Endothelial cell of umbilical vein (primary cell): ENCODE measurements around the gene MYOZ3. TPM values are rescaled to one million over a fixed set of nuclear protein-coding genes. Genes with fewer than 3 reads are reported as not detected.

Source experiments
- BruUV-seq: library from RNA; stranded (reverse); fragments of 400-500 nt; replicated peaks from 2 replicates; lab custom pipeline; 2021; lab: Mats Ljungman, UMichigan
- CTCF ChIA-PET: fragments of 300-600, 350-600 bp; sonication (Branson Sonifier 250); formaldehyde crosslinking; loops from one replicate; lab custom pipeline; 2021; ENCODE audit warnings: antibody characterized with exemption, inconsistent platforms; lab: Charles Lee
- POLR2A ChIA-PET: fragments of 300-600, 350-600 bp; sonication (Branson Sonifier 250); formaldehyde crosslinking; loops from one replicate; lab custom pipeline; 2021; ENCODE audit warnings: antibody characterized with exemption, inconsistent platforms; lab: Charles Lee
- DNase-seq: peaks from one replicate; pipeline ENCODE4 v3.0.0-alpha.2; 2011; ENCODE audit warnings: low read depth, low spot score
- FAIRE-seq: peaks from 2 replicates; lab custom pipeline; 2011; peaks lifted over from hg19 to GRCh38; lab: Jason Lieb, UNC
- H2AFZ ChIP-seq: 2 replicates; pipeline ENCODE4 v1.6.0; 2012; ENCODE audit warnings: low read depth, low read length, control low read depth, inconsistent platforms
- H3K27ac ChIP-seq: 2 replicates; pipeline ENCODE4 v1.5.1; 2011; ENCODE audit warnings: low read depth, mild to moderate bottlenecking, control low read depth, low read length, moderate library complexity; ENCODE audit not compliant: insufficient read depth
- H3K27me3 ChIP-seq, 2 experiments: 2 replicates each; pipeline versions ENCODE4 v1.6.0 to v1.6.1; 2011; ENCODE audit warnings: low read length in 2 of 2, mixed read lengths in 1 of 2; ENCODE audit not compliant: control insufficient read depth in 2 of 2, insufficient read depth in 2 of 2
- H3K36me3 ChIP-seq, 2 experiments: 2 replicates in 1 of 2; 3 replicates in 1 of 2; pipeline ENCODE4 v1.5.1; 2011; ENCODE audit warnings: low read length in 2 of 2, mild to moderate bottlenecking in 1 of 2, moderate library complexity in 1 of 2; ENCODE audit not compliant: control insufficient read depth in 2 of 2, insufficient read depth in 2 of 2; ENCODE audit errors: extremely low read depth in 1 of 2
- H3K4me1 ChIP-seq: 3 replicates; pipeline ENCODE4 v1.5.1; 2011; ENCODE audit warnings: mild to moderate bottlenecking, low read length; ENCODE audit not compliant: control insufficient read depth, insufficient read depth; ENCODE audit errors: extremely low read depth
- H3K4me2 ChIP-seq: 2 replicates; pipeline ENCODE4 v1.6.1; 2011; ENCODE audit warnings: low read length, control low read depth, mixed read lengths; ENCODE audit not compliant: insufficient read depth
- H3K4me3 ChIP-seq, 3 experiments: fragments of 200-600 bp in 1 of 3; sonication (generic), shearing (Covaris generic) in 1 of 3; replicated peaks in 1 of 3; 2 replicates each; pipeline ENCODE4 v1.5.1; 2011 to 2016; ENCODE audit warnings: control low read depth in 3 of 3, low read length in 3 of 3, mild to moderate bottlenecking in 2 of 3, inconsistent platforms in 1 of 3, low read depth in 1 of 3, moderate library complexity in 1 of 3; ENCODE audit not compliant: insufficient read depth in 1 of 3
- H3K79me2 ChIP-seq: 2 replicates; pipeline ENCODE4 v1.6.0; 2012; ENCODE audit warnings: low read length, inconsistent platforms; ENCODE audit not compliant: control insufficient read depth, insufficient read depth
- H3K9ac ChIP-seq: replicated peaks from 2 replicates; pipeline ENCODE3; 2011; ENCODE audit warnings: low read length, control low read depth; ENCODE audit not compliant: insufficient read depth; ENCODE audit errors: extremely low read depth
- H3K9me1 ChIP-seq: replicated peaks from 3 replicates; pipeline ENCODE4 v1.6.0; 2011; ENCODE audit warnings: mild to moderate bottlenecking, low read length; ENCODE audit not compliant: control insufficient read depth, insufficient read depth; ENCODE audit errors: extremely low read depth
- H3K9me3 ChIP-seq: replicated peaks from 2 replicates; pipeline ENCODE4 v1.5.1; 2012; ENCODE audit warnings: low read length, inconsistent platforms; ENCODE audit not compliant: control insufficient read depth, insufficient read depth
- H4K20me1 ChIP-seq: replicated peaks from 2 replicates; pipeline ENCODE3; 2011; ENCODE audit warnings: mild to moderate bottlenecking, low read length; ENCODE audit not compliant: control insufficient read depth, insufficient read depth; ENCODE audit errors: extremely low read depth
- EZH2 ChIP-seq: IDR thresholded peaks from 2 replicates; pipeline ENCODE4 v1.6.1; 2012; ENCODE audit warnings: borderline replicate concordance, low read depth, mild to moderate bottlenecking, moderate library complexity, low read length, inconsistent platforms; ENCODE audit not compliant: severe bottlenecking
- dilution Hi-C: fragments of 300-500 bp; cut with MboI; formaldehyde crosslinking; loops from one replicate; pipeline ENCODE4 v1.15.0; 2019; ENCODE audit warnings: low sequenced_read_pairs; ENCODE audit not compliant: extremely low pct_ligation_motif_present
- intact Hi-C: fragments of 100-400 bp; cut with micrococcal nuclease; formaldehyde crosslinking; loops from one replicate; pipeline ENCODE4 v1.10.0; 2022
- polyA plus RNA-seq, 4 experiments: library from polyadenylated mRNA; depleted of rRNA in 3 of 4; stranded (reverse) in 3 of 4; unstranded in 1 of 4; fragments of >200 nt; gene quantifications; 2 replicates each; pipeline versions ENCODE4 v1.2.1 to v1.2.3, GENCODE V29; 2011 to 2012; ENCODE audit warnings: missing spikeins in 1 of 4
- total RNA-seq: library from RNA; stranded (reverse); gene quantifications from 2 replicates; pipeline ENCODE4 v1.2.3, GENCODE V29; 2021
- TF ChIP-seq, protein P1 (sequence below), 2 donors: IDR thresholded peaks; 1 replicate in 1 of 2; 2 replicates in 1 of 2; pipeline ENCODE4 v1.5.1; 2011; ENCODE audit warnings: low read length in 2 of 2, mild to moderate bottlenecking in 2 of 2, moderate library complexity in 2 of 2, control low read depth in 1 of 2, inconsistent platforms in 1 of 2, low read depth in 1 of 2; ENCODE audit not compliant: insufficient read depth in 1 of 2; ENCODE audit errors: extremely low read depth in 1 of 2

Gene MYOZ3
- total and polyA plus RNA-seq, 2 donors (not counting 3 experiments of a cell fraction or from before 2014, with no cell fraction given): 0.43 to 1.1 TPM

DNA sequence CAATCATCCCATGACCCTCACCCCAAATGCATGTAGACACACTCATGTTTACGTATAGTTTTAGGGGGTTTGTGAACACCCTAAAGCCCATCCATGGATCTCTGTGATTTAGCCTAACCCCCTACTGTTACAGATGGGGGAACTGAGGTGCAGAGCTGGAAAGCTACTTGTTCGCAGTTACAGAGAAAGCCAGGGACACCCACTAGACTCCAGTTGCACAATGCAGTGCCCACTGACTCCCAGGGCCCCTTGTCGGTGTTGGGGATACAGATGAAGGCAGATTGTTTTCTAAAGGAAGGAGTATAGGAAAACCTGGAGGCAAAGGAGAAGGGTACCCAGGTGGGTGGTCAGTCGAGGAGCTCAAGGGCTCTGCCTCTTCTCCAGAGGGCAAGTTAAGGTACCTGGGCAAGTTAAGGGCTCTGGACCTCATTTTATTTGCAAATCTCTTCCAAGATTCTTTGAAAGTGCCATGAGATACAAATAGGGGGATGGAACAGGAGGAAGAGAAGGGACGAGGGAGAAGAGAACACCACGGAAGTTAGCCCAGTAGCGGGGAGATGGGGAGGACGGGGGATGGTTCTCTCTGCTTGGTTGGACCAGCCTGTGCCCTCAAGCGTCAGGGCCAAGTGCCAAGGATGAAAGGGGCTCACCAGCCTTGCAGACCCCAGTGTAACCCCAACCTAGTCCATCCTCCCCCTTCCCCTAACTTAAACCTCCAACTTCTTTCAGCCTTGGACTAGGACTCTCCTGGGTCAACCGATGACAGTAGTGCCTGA is 958 bp downstream of the MYOZ3 start:
- TF ChIP-seq, protein P1, sequence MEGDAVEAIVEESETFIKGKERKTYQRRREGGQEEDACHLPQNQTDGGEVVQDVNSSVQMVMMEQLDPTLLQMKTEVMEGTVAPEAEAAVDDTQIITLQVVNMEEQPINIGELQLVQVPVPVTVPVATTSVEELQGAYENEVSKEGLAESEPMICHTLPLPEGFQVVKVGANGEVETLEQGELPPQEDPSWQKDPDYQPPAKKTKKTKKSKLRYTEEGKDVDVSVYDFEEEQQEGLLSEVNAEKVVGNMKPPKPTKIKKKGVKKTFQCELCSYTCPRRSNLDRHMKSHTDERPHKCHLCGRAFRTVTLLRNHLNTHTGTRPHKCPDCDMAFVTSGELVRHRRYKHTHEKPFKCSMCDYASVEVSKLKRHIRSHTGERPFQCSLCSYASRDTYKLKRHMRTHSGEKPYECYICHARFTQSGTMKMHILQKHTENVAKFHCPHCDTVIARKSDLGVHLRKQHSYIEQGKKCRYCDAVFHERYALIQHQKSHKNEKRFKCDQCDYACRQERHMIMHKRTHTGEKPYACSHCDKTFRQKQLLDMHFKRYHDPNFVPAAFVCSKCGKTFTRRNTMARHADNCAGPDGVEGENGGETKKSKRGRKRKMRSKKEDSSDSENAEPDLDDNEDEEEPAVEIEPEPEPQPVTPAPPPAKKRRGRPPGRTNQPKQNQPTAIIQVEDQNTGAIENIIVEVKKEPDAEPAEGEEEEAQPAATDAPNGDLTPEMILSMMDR (IDR thresholded peaks at IDR 0.05; ENCODE audit: extremely low read depth in 1 of 2, insufficient read depth in 1 of 2, low read depth in 1 of 2, low read length in 2 of 2): no peak
- peak; percentile 27 for TF ChIP-seq EZH2
- ChIA-PET CTCF (interaction anchor here (1.1 to 1.5 kb wide), 5 partner anchors 10 to 185 kb away, joined by 3 to 6 read pairs (median 4); partner anchors contain the start of genes IRGM and RBM22), POLR2A (no interaction called here)
- DNase-seq (no peak), FAIRE-seq (no peak)
- Histone ChIP-seq H3K9me1 (no peaks in the 10 kb centered on the region), H3K27ac (no peak overlapping the region), H2AFZ (no peak overlapping the region), H4K20me1 (no peaks in the 10 kb centered on the region), H3K4me3 (no peak overlapping the region), H3K9ac (no peak overlapping the region), H3K4me2 (no peak overlapping the region), H3K9me3 (no peaks in the 10 kb centered on the region), H3K4me1 (no peaks in the 10 kb centered on the region), H3K79me2 (no peaks in the 10 kb centered on the region), H3K36me3 (peaks cover 0 to 2% of the 10 kb centered on the region in 2 experiments), H3K27me3 (peaks cover 18 to 22% of the 10 kb centered on the region in 2 experiments)
- dilution Hi-C loops (no loop called here), intact Hi-C loops (no loop called here)
- BruUV-seq: no TSS peak
